CD4-positive, CD25-positive, alpha-beta regulatory T cell (primary cell): Measurements from ENCODE around the gene ITGA11. TPM values are rescaled to one million over a fixed set of nuclear protein-coding genes. Genes with fewer than 3 reads are reported as not detected.
A peak's percentile ranks its signal among the peaks of the same experiment; 100 is the strongest.

Experiments
- ATAC-seq, 2 donors: fragments of 150-1000 bp; cut with Tn5 transposase; one replicate each; pipeline ENCODE4 v1.10.0; 2021; ENCODE audit warnings: low read depth in 2 of 2, moderate number of reproducible peaks in 2 of 2, moderate library complexity in 1 of 2
- DNase-seq, 3 donors: peaks; one replicate each; pipeline versions ENCODE4 v3.0.0 to v3.0.0-alpha.2; 2012 to 2022; ENCODE audit warnings: mixed read lengths in 1 of 3
- H3K27ac ChIP-seq: one replicate; pipeline ENCODE4 v1.7.0; 2013; ENCODE audit warnings: mild to moderate bottlenecking, low read length; ENCODE audit not compliant: insufficient read depth, poor library complexity, severe bottlenecking
- H3K27me3 ChIP-seq: one replicate; pipeline ENCODE4 v1.7.0; 2013; ENCODE audit warnings: low read length; ENCODE audit not compliant: control insufficient read depth, insufficient read depth
- H3K36me3 ChIP-seq: one replicate; pipeline ENCODE4 v1.7.0; 2013; ENCODE audit warnings: mild to moderate bottlenecking, low read length, moderate library complexity; ENCODE audit not compliant: control insufficient read depth, insufficient read depth
- H3K4me1 ChIP-seq: 2 replicates; pipeline ENCODE4 v1.7.0; 2013; ENCODE audit warnings: mild to moderate bottlenecking, low read length; ENCODE audit not compliant: insufficient read depth, control insufficient read depth, poor library complexity, severe bottlenecking
- H3K4me3 ChIP-seq: one replicate; pipeline ENCODE4 v1.7.0; 2013; ENCODE audit warnings: low read depth, mild to moderate bottlenecking, low read length, moderate library complexity
- H3K9me3 ChIP-seq, 2 experiments: 1 replicate in 1 of 2; 2 replicates in 1 of 2; pipeline ENCODE4 v1.7.0; 2013; ENCODE audit warnings: low read length in 2 of 2, mild to moderate bottlenecking in 1 of 2, moderate library complexity in 1 of 2; ENCODE audit not compliant: control insufficient read depth in 2 of 2
- H3K27ac Mint-ChIP-seq, 3 donors: one replicate each; pipeline ENCODE4 v1.8.0; 2020 to 2022; ENCODE audit warnings: mild to moderate bottlenecking in 3 of 3, mixed read lengths in 3 of 3, moderate library complexity in 2 of 3
- H3K27me3 Mint-ChIP-seq: one replicate; pipeline ENCODE4 v1.8.0; 2022; ENCODE audit warnings: mild to moderate bottlenecking, mixed read lengths
- H3K36me3 Mint-ChIP-seq: one replicate; pipeline ENCODE4 v1.8.0; 2020; ENCODE audit warnings: mixed read lengths
- H3K4me1 Mint-ChIP-seq, 4 donors: one replicate each; pipeline ENCODE4 v1.8.0; 2020 to 2022; ENCODE audit warnings: mixed read lengths in 4 of 4, mild to moderate bottlenecking in 1 of 4
- H3K4me3 Mint-ChIP-seq, 4 donors: one replicate each; pipeline ENCODE4 v1.8.0; 2020 to 2022; ENCODE audit warnings: mild to moderate bottlenecking in 4 of 4, mixed read lengths in 4 of 4, moderate library complexity in 3 of 4
- H3K9me3 Mint-ChIP-seq, 7 donors: one replicate each; pipeline ENCODE4 v1.8.0; 2020 to 2022; ENCODE audit warnings: mixed read lengths in 7 of 7, mild to moderate bottlenecking in 3 of 7, moderate library complexity in 2 of 7
- polyA plus RNA-seq, 4 donors: library from polyadenylated mRNA; unstranded; fragments of 300-500 nt; fragmentation: Illumina TruSeq; gene quantifications; one replicate each; pipeline ENCODE4 v1.2.3, GENCODE V29; 2021
- total RNA-seq: library from RNA; stranded (reverse); gene quantifications from one replicate; pipeline ENCODE4 v1.2.3, GENCODE V29; 2022

ITGA11 gene
- total and polyA plus RNA-seq, 5 donors from 2014 or later = 0.02 to 0.05 TPM; not detected in 3

DNA sequence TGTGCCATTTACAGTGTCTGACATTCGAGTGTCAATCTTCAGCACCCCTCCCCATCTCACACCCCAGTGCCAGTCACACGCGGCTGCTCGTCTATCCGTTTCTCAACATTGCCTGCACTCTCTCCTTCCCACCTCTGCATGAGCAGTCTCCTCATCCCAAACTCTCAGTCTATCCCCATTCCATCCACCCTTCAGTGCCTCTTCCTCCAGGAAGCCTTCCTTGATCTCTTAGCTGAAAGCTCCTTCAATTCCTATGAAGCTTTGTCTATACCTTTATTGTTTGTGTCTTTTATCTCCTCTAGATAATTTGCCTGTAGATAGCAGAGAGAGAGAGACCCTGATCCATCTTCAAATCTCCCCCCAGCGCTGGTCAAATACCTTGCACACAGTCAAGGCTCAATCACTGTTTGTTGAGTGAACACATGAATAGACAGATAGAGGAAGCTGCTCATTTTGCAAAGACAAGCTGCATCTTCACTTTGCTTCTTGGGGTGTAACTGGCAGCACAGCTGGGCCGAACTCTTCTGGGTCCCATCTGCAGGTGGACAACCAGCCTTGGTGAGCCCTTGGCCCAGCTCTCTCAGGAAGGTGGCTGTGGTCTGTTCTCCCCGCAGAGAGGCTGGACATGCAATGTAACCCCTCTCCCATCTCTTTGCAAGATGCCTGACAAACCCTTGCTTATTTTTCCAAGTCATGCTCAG is 52.8 kb downstream of the ITGA11 start:
- no peaks in the 10 kb centered on the region for H3K9me3 Mint-ChIP-seq
- no peak for ATAC-seq
- H3K4me3 Mint-ChIP-seq = no peak overlapping the region
- H3K27ac ChIP-seq = no peak overlapping the region
- H3K27me3 ChIP-seq = no peaks in the 10 kb centered on the region
- H3K27me3 Mint-ChIP-seq = peaks cover 10% of the 10 kb centered on the region
- no peaks in the 10 kb centered on the region for H3K36me3 ChIP-seq
- H3K4me1 ChIP-seq = no peaks in the 10 kb centered on the region
- no peaks in the 10 kb centered on the region for H3K9me3 ChIP-seq
- no peak overlapping the region for H3K4me3 ChIP-seq
- H3K36me3 Mint-ChIP-seq = no peaks in the 10 kb centered on the region
- peaks cover 0 to 5% (median 0%) of the 10 kb centered on the region in 4 donors for H3K4me1 Mint-ChIP-seq
- H3K27ac Mint-ChIP-seq = no peak overlapping the region
- DNase-seq = no peak

DNA sequence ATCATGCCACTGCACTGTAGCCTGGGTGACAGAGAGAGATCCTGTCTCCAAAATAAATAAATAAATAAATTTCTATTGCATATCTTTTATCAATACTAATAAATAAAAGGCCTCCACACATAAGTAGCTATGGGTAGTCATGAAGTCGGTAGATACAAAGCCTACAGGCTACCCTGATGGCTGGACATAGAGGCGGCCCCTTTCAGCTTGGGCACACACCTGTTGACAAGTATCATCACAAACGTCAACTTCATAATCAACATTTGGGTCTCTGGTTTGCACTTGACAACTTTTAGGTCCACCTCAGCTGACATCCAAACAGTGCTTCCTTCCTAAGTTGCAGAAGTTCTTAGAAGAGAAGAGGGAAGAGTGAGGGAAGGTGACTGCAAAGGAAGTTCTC is 53.4 kb downstream of the ITGA11 start:
- Mint-ChIP-seq H3K4me3 (no peak overlapping the region), H3K27me3 (peaks cover 8% of the 10 kb centered on the region), H3K27ac (no peak overlapping the region), H3K36me3 (no peaks in the 10 kb centered on the region), H3K4me1 (peaks cover 0 to 5% (median 0%) of the 10 kb centered on the region in 4 donors), H3K9me3 (no peaks in the 10 kb centered on the region)
- no peak overlapping the region for H3K27ac ChIP-seq
- H3K4me3 ChIP-seq = no peak overlapping the region
- H3K27me3 ChIP-seq = no peaks in the 10 kb centered on the region
- no peaks in the 10 kb centered on the region for H3K9me3 ChIP-seq
- no peaks in the 10 kb centered on the region for H3K4me1 ChIP-seq
- ATAC-seq (no peak), DNase-seq (no peak)
- no peaks in the 10 kb centered on the region for H3K36me3 ChIP-seq

DNA sequence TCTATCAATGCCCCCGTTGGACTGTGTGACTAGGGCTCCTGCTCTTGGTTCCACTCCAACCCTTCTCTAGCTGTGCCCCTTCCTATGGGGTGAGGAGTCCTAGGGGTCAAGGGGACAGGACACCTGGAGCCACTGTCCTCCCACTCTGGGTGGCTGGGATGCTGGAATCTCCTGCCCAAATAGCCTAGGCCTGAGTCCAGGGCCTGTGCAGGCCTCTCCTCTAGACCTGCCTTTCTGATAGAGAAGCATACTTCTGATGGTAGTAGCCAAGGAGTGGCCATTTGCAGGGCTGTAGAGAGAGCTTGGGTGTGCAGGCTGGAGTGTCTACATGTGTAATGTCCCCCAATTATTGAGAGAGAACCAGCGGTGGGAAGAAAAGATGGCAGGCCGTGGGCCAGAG is 54.2 kb downstream of the ITGA11 start:
- Mint-ChIP-seq H3K27me3 (peaks cover 6% of the 10 kb centered on the region), H3K4me1 (peaks cover 0 to 5% (median 0%) of the 10 kb centered on the region in 4 donors), H3K4me3 (no peak overlapping the region), H3K36me3 (no peaks in the 10 kb centered on the region), H3K27ac (no peak overlapping the region), H3K9me3 (no peaks in the 10 kb centered on the region)
- ATAC-seq = no peak
- H3K27ac ChIP-seq = no peak overlapping the region
- no peaks in the 10 kb centered on the region for H3K4me1 ChIP-seq
- no peaks in the 10 kb centered on the region for H3K27me3 ChIP-seq
- no peaks in the 10 kb centered on the region for H3K36me3 ChIP-seq
- no peak overlapping the region for H3K4me3 ChIP-seq
- DNase-seq = no peak
- no peaks in the 10 kb centered on the region for H3K9me3 ChIP-seq

DNA sequence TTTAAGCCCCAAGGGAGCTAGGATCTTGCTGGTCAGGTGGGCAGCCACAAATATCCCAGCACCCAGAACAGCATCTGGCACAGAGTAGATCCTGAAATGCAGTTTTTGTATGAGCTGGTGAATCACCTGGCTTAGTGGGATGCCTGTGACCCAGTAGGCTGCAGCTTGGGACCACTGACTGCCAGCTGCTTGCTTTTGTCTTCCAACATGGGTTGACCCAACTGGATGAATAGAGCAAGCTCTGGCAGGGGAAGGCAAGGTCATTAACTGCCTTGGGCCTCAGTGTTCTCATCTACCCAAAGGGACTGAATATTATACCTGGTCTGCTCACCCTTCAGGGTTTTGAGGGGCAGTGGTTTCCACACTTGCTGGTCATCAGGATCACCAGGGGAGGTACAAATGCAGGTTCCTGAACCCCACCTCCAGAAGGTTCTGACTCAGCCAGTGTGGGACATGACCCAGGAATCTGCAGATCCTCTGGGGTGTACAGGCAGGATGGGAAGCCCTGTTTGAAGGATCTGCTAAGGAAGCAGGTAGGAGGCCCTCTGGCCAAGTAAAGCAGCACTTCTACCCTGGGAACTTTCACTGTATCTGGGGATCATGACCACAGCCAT is 55.4 kb downstream of the ITGA11 start:
- no peak for ATAC-seq
- Histone ChIP-seq H3K27ac (no peak overlapping the region), H3K27me3 (no peaks in the 10 kb centered on the region), H3K4me3 (no peak overlapping the region), H3K9me3 (no peaks in the 10 kb centered on the region), H3K4me1 (no peaks in the 10 kb centered on the region), H3K36me3 (no peaks in the 10 kb centered on the region)
- Mint-ChIP-seq H3K36me3 (no peaks in the 10 kb centered on the region), H3K4me1 (peaks cover 0 to 5% (median 0%) of the 10 kb centered on the region in 4 donors), H3K27me3 (peaks cover 6% of the 10 kb centered on the region), H3K4me3 (no peak overlapping the region), H3K9me3 (no peaks in the 10 kb centered on the region), H3K27ac (peak overlapping the region in 1 of 3 donors; percentile 23)
- DNase-seq = no peak

DNA sequence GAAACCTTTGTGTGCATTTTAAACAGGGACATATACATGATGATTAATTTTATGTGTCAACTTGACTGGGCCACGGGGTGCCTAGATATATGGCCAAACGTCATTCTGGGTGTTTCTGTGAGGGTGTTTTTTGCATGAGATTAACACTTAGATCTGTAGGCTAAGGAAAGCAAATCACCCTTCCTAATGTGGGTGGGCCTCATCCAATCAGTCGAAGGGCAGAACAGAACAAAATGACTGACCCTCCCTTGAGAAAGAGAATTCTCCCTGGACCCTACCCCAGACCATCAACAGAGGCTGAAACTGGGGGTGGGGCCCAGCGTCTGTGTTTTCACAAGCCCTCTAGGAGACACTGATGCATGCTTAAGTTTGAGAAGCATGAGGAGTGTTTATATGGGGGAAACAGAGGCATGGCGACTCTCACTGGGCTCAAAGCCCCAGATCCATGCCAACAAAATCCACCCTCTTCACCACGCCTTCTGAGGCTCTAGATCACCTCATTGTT is 56.2 kb downstream of the ITGA11 start:
- H3K27me3 Mint-ChIP-seq = peaks cover 3% of the 10 kb centered on the region
- Histone ChIP-seq H3K4me3 (no peak overlapping the region), H3K27ac (no peak overlapping the region), H3K27me3 (no peaks in the 10 kb centered on the region), H3K4me1 (no peaks in the 10 kb centered on the region), H3K36me3 (no peaks in the 10 kb centered on the region), H3K9me3 (no peaks in the 10 kb centered on the region)
- DNase-seq = no peak
- ATAC-seq = no peak
- peak overlapping the region in 1 of 3 donors; percentile 23 for H3K27ac Mint-ChIP-seq
- H3K36me3 Mint-ChIP-seq = no peaks in the 10 kb centered on the region
- H3K4me3 Mint-ChIP-seq = no peak overlapping the region
- H3K4me1 Mint-ChIP-seq = peaks cover 0 to 5% (median 0%) of the 10 kb centered on the region in 4 donors
- no peaks in the 10 kb centered on the region for H3K9me3 Mint-ChIP-seq

DNA sequence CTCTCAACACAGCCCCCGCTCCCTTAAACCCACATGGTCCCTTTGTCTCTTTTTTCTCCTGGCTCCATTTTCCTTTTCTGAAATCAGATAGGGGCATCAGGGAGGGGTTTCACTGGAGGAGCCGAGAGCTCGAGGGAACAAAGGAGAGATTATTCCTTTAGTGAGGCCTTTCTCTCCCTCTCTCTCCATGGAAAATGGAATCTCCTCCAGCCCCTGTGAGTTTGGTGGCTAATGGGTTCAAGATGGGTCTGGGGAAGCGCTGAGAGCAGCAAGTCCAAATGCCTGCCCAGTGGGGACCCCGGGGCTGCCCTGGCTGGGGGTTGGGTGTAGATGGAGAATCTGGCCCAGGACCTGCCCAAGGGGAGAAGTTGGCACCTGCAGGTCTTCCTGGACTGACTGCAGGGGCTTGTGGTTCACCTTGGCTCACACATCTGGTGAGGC is 56.8 kb downstream of the ITGA11 start:
- no peaks in the 10 kb centered on the region for H3K36me3 Mint-ChIP-seq
- Histone ChIP-seq H3K9me3 (no peaks in the 10 kb centered on the region), H3K27me3 (no peaks in the 10 kb centered on the region), H3K27ac (no peak overlapping the region), H3K4me3 (no peak overlapping the region), H3K4me1 (no peaks in the 10 kb centered on the region), H3K36me3 (no peaks in the 10 kb centered on the region)
- no peak overlapping the region for H3K4me3 Mint-ChIP-seq
- no peak for ATAC-seq
- no peak for DNase-seq
- H3K9me3 Mint-ChIP-seq = no peaks in the 10 kb centered on the region
- peaks cover 0 to 5% (median 0%) of the 10 kb centered on the region in 4 donors for H3K4me1 Mint-ChIP-seq
- no peak overlapping the region for H3K27ac Mint-ChIP-seq
- H3K27me3 Mint-ChIP-seq = no peaks in the 10 kb centered on the region

DNA sequence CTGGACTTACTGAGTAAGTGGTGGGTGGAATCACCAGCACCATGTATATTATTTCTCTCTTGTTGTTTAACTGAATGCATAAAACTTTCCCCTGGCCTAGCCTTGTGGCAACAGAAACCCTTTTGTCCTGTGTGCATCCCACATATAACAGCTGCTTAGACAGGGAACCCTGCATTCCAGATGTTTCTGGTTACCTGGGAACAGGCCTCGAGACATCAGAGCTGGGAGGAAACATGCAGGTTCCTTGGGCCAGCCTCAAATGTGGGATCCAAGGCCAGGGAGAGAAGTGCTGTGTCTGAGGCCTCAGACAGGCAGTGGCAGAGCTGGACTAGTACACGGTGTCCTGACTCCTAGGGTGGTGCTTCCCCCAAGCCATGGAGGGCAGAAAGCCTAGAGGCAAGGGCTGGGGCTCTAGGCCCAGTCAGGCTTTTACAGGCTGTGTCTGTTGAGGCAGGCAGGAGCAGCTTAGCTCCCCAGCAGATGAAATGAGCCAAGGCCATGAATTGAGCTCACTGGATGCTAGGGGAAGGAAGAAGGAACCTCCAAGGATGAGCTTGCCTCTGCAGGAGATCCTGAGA is 57.7 kb downstream of the ITGA11 start:
- no peak overlapping the region for H3K27ac ChIP-seq
- no peaks in the 10 kb centered on the region for H3K9me3 ChIP-seq
- H3K4me1 ChIP-seq = no peaks in the 10 kb centered on the region
- no peaks in the 10 kb centered on the region for H3K4me1 Mint-ChIP-seq
- no peak for ATAC-seq
- H3K36me3 ChIP-seq = no peaks in the 10 kb centered on the region
- H3K27me3 ChIP-seq = no peaks in the 10 kb centered on the region
- H3K4me3 Mint-ChIP-seq = no peak overlapping the region
- H3K4me3 ChIP-seq = no peak overlapping the region
- no peak overlapping the region for H3K27ac Mint-ChIP-seq
- DNase-seq = no peak
- H3K27me3 Mint-ChIP-seq = peaks cover 4% of the 10 kb centered on the region
- H3K36me3 Mint-ChIP-seq = no peaks in the 10 kb centered on the region
- H3K9me3 Mint-ChIP-seq = no peaks in the 10 kb centered on the region
